ENCODE results near the gene CDH22.

CDH22 gene

GRCh38 chr20:46252352-46253091, 55.8 kb downstream of the CDH22 start:
- Mint-ChIP-seq H3K9me3 (no peaks in the 10 kb centered on the region), H3K36me3 (ENCODE audit: low read depth) (no peaks in the 10 kb centered on the region), H3K27ac (no peak overlapping the region), H3K4me1 (ENCODE audit: low read depth) (no peaks in the 10 kb centered on the region), H3K4me3 (no peak overlapping the region), H3K27me3 (ENCODE audit: low read depth) (peaks cover 54% of the 10 kb centered on the region)
- DNase-seq (ENCODE audit: low spot score) = no peak

GRCh38 chr20:46251211-46251673, 57.1 kb downstream of the CDH22 start:
- H3K36me3 Mint-ChIP-seq (ENCODE audit: low read depth) = no peaks in the 10 kb centered on the region
- peaks cover 67% of the 10 kb centered on the region for H3K27me3 Mint-ChIP-seq (ENCODE audit: low read depth)
- no peak for DNase-seq (ENCODE audit: low spot score)
- no peak overlapping the region for H3K27ac Mint-ChIP-seq
- no peaks in the 10 kb centered on the region for H3K9me3 Mint-ChIP-seq
- H3K4me3 Mint-ChIP-seq = no peak overlapping the region
- peaks cover 3% of the 10 kb centered on the region for H3K4me1 Mint-ChIP-seq (ENCODE audit: low read depth)

- Mint-ChIP-seq H3K9me3 (no peaks in the 10 kb centered on the region), H3K4me3 (no peak overlapping the region), H3K4me1 (ENCODE audit: low read depth) (peaks cover 3% of the 10 kb centered on the region), H3K36me3 (ENCODE audit: low read depth) (no peaks in the 10 kb centered on the region), H3K27ac (no peak overlapping the region), H3K27me3 (ENCODE audit: low read depth) (peaks cover 71% of the 10 kb centered on the region)
- DNase-seq (ENCODE audit: low spot score) = no peak
Observed at GRCh38 chr20:46250772-46251171, 57.5 kb downstream of the CDH22 start.

GRCh38 chr20:46249671-46250070, 58.6 kb downstream of the CDH22 start:
- DNase-seq (ENCODE audit: low spot score) = no peak
- no peak overlapping the region for H3K4me3 Mint-ChIP-seq
- peaks cover 78% of the 10 kb centered on the region for H3K27me3 Mint-ChIP-seq (ENCODE audit: low read depth)
- no peaks in the 10 kb centered on the region for H3K36me3 Mint-ChIP-seq (ENCODE audit: low read depth)
- no peak overlapping the region for H3K27ac Mint-ChIP-seq
- no peaks in the 10 kb centered on the region for H3K9me3 Mint-ChIP-seq
- peaks cover 3% of the 10 kb centered on the region for H3K4me1 Mint-ChIP-seq (ENCODE audit: low read depth)

- no peaks in the 10 kb centered on the region for H3K36me3 Mint-ChIP-seq (ENCODE audit: low read depth)
- no peak overlapping the region for H3K4me3 Mint-ChIP-seq
- peaks cover 3% of the 10 kb centered on the region for H3K4me1 Mint-ChIP-seq (ENCODE audit: low read depth)
- peaks cover 57% of the 10 kb centered on the region for H3K27me3 Mint-ChIP-seq (ENCODE audit: low read depth)
- H3K27ac Mint-ChIP-seq = no peak overlapping the region
- no peaks in the 10 kb centered on the region for H3K9me3 Mint-ChIP-seq
- DNase-seq (ENCODE audit: low spot score) = no peak
Observed at GRCh38 chr20:46246559-46246958, 61.7 kb downstream of the CDH22 start.

- Mint-ChIP-seq H3K4me3 (no peak overlapping the region), H3K27ac (no peak overlapping the region), H3K36me3 (ENCODE audit: low read depth) (no peaks in the 10 kb centered on the region), H3K9me3 (no peaks in the 10 kb centered on the region), H3K4me1 (ENCODE audit: low read depth) (peaks cover 3% of the 10 kb centered on the region), H3K27me3 (ENCODE audit: low read depth) (peaks cover 37% of the 10 kb centered on the region)
- DNase-seq (ENCODE audit: low spot score) = no peak
Observed at GRCh38 chr20:46243707-46244628, 64.3 kb downstream of the CDH22 start.

- DNase-seq (ENCODE audit: low spot score) = no peak
- H3K27me3 Mint-ChIP-seq (ENCODE audit: low read depth) = peaks cover 22% of the 10 kb centered on the region
- H3K27ac Mint-ChIP-seq = no peak overlapping the region
- H3K36me3 Mint-ChIP-seq (ENCODE audit: low read depth) = no peaks in the 10 kb centered on the region
- peaks cover 3% of the 10 kb centered on the region for H3K4me1 Mint-ChIP-seq (ENCODE audit: low read depth)
- no peaks in the 10 kb centered on the region for H3K9me3 Mint-ChIP-seq
- H3K4me3 Mint-ChIP-seq = no peak overlapping the region
Observed at GRCh38 chr20:46242390-46242789, 65.9 kb downstream of the CDH22 start.

- H3K27me3 Mint-ChIP-seq (ENCODE audit: low read depth) = peaks cover 8% of the 10 kb centered on the region
- H3K4me1 Mint-ChIP-seq (ENCODE audit: low read depth) = no peaks in the 10 kb centered on the region
- H3K4me3 Mint-ChIP-seq = no peak overlapping the region
- H3K27ac Mint-ChIP-seq = no peak overlapping the region
- H3K36me3 Mint-ChIP-seq (ENCODE audit: low read depth) = no peaks in the 10 kb centered on the region
- H3K9me3 Mint-ChIP-seq = no peaks in the 10 kb centered on the region
- DNase-seq (ENCODE audit: low spot score) = no peak
Observed at GRCh38 chr20:46240881-46241280, 67.4 kb downstream of the CDH22 start.

- Mint-ChIP-seq H3K9me3 (no peaks in the 10 kb centered on the region), H3K36me3 (ENCODE audit: low read depth) (no peaks in the 10 kb centered on the region)
Observed at GRCh38 chr20:46240065-46240464, 68.2 kb downstream of the CDH22 start.

GRCh38 chr20:46237736-46238135, 70.6 kb downstream of the CDH22 start:
- no peak overlapping the region for H3K27ac Mint-ChIP-seq
- no peaks in the 10 kb centered on the region for H3K9me3 Mint-ChIP-seq
- DNase-seq (ENCODE audit: low spot score) = no peak
- no peak overlapping the region for H3K4me3 Mint-ChIP-seq
- H3K4me1 Mint-ChIP-seq (ENCODE audit: low read depth) = no peaks in the 10 kb centered on the region
- H3K27me3 Mint-ChIP-seq (ENCODE audit: low read depth) = no peaks in the 10 kb centered on the region
- no peaks in the 10 kb centered on the region for H3K36me3 Mint-ChIP-seq (ENCODE audit: low read depth)

More at GRCh38 chr20:46240065-46240464, 68.2 kb downstream of the CDH22 start:
- H3K27me3 Mint-ChIP-seq (ENCODE audit: low read depth) = peaks cover 2% of the 10 kb centered on the region
- no peak overlapping the region for H3K4me3 Mint-ChIP-seq
- H3K27ac Mint-ChIP-seq = no peak overlapping the region
- H3K4me1 Mint-ChIP-seq (ENCODE audit: low read depth) = no peaks in the 10 kb centered on the region
- no peak for DNase-seq (ENCODE audit: low spot score)

- Mint-ChIP-seq H3K27ac (no peak overlapping the region), H3K9me3 (no peaks in the 10 kb centered on the region), H3K36me3 (ENCODE audit: low read depth) (no peaks in the 10 kb centered on the region), H3K4me1 (ENCODE audit: low read depth) (no peaks in the 10 kb centered on the region), H3K4me3 (no peak overlapping the region), H3K27me3 (ENCODE audit: low read depth) (no peaks in the 10 kb centered on the region)
- no peak for DNase-seq (ENCODE audit: low spot score)
Observed at GRCh38 chr20:46237227-46237626, 71.1 kb downstream of the CDH22 start.

- H3K27ac Mint-ChIP-seq = no peak overlapping the region
- H3K27me3 Mint-ChIP-seq (ENCODE audit: low read depth) = no peaks in the 10 kb centered on the region
- H3K4me1 Mint-ChIP-seq (ENCODE audit: low read depth) = no peaks in the 10 kb centered on the region
- no peak overlapping the region for H3K4me3 Mint-ChIP-seq
- H3K9me3 Mint-ChIP-seq = no peaks in the 10 kb centered on the region
- no peaks in the 10 kb centered on the region for H3K36me3 Mint-ChIP-seq (ENCODE audit: low read depth)
- no peak for DNase-seq (ENCODE audit: low spot score)
Observed at GRCh38 chr20:46235077-46235476, 73.2 kb downstream of the CDH22 start.

GRCh38 chr20:46233701-46234100, 74.6 kb downstream of the CDH22 start:
- DNase-seq (ENCODE audit: low spot score) = no peak
- Mint-ChIP-seq H3K27ac (no peak overlapping the region), H3K36me3 (ENCODE audit: low read depth) (no peaks in the 10 kb centered on the region), H3K27me3 (ENCODE audit: low read depth) (no peaks in the 10 kb centered on the region), H3K9me3 (no peaks in the 10 kb centered on the region), H3K4me3 (no peak overlapping the region), H3K4me1 (ENCODE audit: low read depth) (no peaks in the 10 kb centered on the region)

GRCh38 chr20:46232539-46232938, 75.8 kb downstream of the CDH22 start:
- no peaks in the 10 kb centered on the region for H3K36me3 Mint-ChIP-seq (ENCODE audit: low read depth)
- H3K27ac Mint-ChIP-seq = no peak overlapping the region
- H3K9me3 Mint-ChIP-seq = no peaks in the 10 kb centered on the region

More at GRCh38 chr20:46232539-46232938, 75.8 kb downstream of the CDH22 start:
- no peaks in the 10 kb centered on the region for H3K4me1 Mint-ChIP-seq (ENCODE audit: low read depth)
- DNase-seq (ENCODE audit: low spot score) = no peak
- no peak overlapping the region for H3K4me3 Mint-ChIP-seq
- H3K27me3 Mint-ChIP-seq (ENCODE audit: low read depth) = no peaks in the 10 kb centered on the region
